DMS114 treated with DMSO at 0.1 percent for 48 hours (cell line): Measurements from ENCODE around the gene BCAP29.
A peak's percentile ranks its signal among the peaks of the same experiment; 100 is the strongest.
"Not testable (repeated sequence)": the region's sequence is repeated elsewhere in the genome, so short reads cannot be mapped to it uniquely, and the experiment has no call there.

ENCODE experiments used
- DNase-seq: peaks from one replicate; lab custom pipeline; 2025; ENCODE audit not compliant: unreplicated experiment; lab: John Stamatoyannopoulos, UW

The BCAP29 gene

DNA sequence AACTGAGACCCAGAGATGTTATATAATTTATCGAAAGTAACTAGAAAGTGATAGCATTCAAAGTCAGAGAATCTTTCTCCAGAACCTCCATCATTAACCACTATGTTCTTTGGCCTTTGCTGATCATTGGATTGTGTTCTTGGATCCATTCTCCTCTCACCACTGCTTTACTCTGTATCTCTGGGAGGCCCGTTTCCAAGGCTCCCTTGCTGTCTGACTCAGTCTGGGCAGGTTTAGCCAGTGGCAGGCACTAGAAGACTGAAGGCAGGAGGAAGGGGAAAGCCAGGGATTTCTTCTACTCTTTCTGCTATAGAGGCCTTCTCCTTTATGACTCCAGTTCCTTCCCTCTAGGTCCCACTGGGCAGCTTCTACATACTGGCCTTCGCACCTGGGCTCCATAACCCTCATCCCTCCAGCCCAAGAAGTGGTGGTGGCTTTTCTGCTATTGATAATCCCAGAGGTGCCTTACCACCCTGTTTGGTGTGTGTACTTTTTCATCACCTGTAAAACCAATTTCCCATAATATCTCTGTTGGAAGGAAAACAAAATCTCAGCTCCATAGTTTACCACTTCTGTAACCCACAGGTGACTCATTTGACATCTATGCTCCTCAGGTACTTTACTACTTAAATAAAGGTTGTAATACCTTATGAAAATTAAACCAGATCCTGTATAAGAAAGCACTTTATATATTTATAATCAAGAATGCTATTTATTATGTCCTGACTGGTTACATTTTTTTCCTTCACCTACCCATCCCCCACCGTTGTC, 36.0 kb downstream of the BCAP29 start:
- DNase-seq, result no peak

DNA sequence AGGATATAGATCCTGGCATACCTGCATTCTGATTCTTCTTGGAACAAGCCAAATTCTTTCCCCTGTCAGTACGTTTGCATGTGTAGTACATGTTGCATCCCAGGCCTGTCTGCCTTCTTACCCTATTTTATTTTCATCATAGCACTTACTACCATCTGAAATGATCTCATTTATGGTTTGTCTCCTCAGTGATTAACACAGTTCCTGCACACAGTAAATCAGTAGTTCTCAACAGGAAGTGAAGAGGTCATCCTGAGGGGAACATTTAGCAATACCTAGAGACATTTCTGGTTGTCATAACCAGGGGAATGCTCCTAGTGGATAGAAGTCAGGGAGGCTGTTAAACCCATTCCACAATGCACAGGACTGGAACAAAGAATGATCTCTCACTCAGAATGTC, 42.4 kb downstream of the BCAP29 start:
- DNase-seq, result no peak

DNA sequence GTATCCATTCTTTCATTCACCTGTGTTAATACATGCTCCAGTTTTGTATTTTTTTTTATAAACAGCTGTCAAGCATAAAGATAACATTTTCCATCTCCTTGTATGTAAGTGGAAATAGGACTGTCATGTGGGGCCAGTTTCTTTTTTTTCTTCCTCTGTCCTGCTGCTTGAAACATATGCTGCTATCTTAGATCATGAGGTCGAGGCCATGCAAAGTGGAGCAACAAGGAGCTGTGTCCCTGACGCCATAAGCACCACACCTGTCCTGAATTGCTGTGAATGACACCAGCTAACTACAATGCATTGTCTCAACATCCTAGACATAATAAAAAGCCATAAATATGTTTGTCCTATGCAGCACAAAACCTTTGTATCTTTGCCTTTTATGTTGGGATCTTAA, 42.8 kb downstream of the BCAP29 start:
- DNase-seq, result no peak

DNA sequence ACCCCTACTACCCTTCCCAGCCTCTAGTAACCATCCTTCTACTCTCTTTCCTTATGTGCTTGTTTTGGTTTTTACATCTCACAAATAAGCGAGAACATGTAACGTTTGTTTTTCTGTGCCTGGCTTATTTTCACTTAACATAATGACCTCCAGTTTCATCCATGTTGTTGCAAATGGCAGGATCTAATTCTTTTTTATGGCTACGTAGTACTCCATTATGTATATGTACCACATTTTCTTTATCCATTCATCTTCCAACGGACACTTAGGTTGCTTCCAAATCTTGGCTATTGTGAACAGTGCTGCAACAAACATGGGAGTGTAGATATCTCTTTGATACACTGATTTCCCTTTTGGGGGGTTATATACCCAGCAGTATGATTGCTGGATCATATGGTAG, 47.0 kb downstream of the BCAP29 start:
- no peak for DNase-seq

DNA sequence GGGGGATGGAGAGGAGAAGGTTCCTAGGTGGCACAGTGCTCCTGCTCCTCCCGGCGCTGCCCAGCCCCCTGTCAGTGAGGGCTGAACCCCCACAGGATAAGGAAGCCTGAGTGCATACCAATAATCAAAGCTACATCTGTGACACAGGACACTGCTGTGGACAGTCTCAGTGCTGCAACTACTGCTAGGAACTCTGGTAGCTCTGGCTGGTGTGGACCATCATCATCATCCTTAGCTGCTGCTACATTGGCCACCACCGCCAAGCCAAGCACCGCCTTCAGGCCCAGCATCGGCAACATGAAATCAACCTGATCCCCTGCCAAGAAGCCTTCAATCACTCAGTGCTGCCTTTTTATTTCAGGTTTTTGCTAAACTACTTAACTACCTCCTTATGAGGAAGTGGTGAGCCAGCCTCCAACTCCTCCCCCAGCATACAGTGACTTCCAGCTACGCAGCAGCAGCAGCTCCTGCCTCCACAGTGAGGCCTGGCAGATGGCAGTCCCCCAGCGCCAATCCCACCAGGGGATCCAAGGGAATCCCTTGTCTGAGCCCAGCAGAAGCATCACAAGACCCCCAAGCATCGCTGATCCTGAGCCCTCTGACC, 48.5 kb downstream of the BCAP29 start:
- DNase-seq, result no peak

DNA sequence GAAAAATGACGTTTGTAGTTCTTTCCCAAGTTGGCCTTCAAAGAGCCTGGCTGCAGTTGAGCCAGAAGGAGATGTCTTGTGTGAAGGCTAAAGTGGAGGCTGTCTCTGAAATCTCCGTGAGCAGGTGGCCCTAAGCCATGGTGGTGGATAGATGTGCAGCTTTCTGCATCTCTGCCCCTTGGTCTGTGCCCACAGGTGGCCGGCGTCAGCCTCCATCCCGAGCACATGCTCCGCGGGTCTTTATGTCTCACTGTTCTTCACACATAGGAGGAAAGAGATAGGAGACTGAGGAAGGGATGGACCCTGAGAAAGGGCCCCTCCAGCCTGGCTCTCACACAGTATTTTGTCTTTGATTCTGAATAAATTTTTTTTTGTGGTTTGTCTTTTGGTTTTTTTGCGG, 50.3 kb downstream of the BCAP29 start:
- DNase-seq, result no peak

DNA sequence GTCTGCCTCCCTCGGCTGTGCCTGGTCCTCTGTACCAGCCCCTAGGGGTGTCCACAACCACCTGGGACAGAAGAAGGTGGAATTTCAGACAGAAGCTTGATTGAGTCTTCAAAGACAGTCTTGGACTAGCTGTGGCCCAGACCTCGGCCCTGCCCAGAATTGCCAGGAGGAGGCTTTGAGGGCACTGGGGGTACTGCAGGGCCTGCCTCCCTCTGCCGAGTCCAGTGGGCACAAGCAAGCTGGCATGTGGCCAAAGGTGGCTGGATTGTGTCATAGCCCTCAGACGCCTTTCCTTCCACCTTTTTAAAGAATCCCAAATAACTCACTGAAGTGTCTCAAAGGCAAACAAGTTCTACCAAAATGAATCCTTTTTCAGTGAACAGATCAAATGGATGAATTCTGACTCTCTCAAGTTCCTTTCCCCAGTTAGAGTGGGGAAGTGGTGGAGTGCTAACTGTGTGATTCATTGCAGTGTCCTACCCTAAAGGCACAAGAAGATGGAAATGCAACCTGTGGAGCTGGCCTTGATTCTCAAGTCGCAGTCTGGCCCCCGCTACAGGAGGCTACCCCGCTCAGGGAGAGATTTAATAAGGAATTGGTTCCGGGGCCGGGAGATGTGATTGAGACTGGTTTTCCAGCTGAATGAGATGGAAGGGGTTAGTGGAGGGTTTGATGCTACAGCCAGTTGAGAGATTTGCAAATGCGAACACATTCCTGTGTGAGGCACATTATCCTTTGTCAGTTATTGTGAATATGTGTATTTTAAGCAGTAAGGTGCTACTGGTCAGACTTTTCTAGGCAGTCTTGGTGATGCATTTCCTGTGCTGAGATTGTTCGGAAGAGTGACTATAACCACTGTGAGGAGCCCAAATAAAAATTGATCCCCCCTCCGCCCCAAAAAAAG, 51.8 kb downstream of the BCAP29 start:
- DNase-seq, result no peak

DNA sequence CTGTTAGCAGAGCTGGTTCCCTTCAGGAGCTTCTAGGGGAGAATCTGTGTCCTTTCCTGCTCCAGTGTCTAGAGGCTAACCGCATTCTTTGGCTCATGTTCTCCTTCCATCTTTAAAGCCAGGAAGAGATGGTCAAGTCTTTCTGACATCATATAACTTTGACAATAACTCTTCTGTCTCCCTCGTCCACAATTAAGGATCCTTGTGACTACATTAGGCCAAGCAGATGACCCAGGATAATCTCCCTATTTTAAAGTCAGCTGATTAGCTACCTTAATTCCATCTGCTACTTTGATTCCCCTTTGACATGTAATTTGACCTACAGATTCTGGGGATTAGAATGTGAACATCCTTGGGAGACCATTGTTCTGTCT, 52.4 kb downstream of the BCAP29 start:
- DNase-seq, result no peak

DNA sequence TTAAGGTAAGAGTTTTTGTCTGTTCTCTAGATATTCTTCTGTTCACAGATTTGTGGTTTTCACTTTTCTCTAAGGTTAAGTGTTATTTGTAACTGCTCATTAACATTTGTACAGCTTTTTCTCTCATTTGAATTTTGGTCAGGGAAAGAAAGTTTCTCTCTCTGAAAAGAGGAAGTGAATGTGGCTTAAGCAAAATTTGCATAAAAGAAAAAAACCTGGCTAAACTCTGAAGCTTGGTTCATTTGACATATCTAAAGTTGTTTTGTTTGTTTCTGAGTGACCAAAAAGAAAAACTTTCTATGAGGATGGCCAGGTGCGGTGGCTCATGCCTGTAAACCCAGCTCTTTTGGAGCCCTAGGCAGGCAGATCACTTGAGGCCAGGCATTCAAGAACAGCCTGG, 58.5 kb downstream of the BCAP29 start:
- DNase-seq, result no peak

DNA sequence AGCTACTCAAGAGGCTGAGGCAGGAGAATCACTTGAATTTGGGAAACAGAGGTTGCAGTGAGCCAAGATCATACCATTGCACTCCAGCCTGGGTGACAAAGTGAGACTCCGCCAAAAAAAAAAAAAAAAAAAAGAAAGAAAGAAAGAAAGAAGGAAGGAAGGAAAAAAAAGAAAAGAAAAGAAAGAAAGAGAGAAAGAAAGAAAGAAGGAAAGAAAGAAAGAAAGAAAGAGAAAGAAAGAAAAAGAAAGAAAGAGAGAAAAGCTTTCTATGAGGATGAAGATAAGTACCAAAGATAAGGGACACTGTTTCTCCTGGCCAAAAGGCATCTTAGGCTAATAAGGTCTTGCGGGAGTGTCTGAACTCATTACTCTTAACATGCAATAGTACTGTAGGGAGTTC, 59.0 kb downstream of the BCAP29 start:
- not testable (repeated sequence) for DNase-seq

DNA sequence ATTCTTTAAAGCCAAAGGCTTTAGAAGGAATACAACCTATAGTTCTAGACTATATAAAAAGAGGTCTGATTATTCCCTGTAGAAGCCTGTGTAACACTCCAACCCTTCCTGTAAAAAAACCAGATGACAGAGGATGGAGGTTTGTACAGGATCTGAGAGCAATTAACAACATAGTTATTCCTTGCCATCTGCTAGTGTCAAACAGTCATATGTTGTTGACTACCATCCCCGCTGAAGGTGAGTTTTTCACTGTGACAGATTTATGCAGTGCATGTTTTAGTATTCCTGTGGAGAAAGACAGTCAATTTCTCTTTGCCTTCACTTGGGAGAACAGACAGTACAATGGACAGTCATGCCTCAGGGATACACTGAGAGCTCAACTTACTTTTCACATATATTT, 61.6 kb downstream of the BCAP29 start:
- DNase-seq, result no peak

DNA sequence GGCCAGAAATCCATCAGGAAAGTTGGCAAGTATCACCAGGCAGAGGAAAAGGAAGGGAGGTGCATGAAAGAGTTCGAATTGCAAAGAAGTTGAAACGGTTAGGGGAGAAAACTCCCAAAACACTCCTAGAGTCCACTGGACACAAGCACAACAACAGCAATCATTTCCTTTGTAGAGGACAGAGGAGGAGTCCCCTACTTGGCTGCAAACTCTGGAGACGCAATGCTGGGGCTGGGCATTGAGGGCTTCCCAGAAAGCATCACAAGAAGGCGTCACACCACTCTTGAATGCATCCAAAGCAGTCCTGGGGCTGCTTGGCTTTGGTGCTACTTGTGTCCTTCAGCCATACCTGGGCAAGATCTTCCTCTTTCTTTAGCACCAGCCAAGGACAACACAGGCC, 62.5 kb downstream of the BCAP29 start:
- DNase-seq, result no peak

DNA sequence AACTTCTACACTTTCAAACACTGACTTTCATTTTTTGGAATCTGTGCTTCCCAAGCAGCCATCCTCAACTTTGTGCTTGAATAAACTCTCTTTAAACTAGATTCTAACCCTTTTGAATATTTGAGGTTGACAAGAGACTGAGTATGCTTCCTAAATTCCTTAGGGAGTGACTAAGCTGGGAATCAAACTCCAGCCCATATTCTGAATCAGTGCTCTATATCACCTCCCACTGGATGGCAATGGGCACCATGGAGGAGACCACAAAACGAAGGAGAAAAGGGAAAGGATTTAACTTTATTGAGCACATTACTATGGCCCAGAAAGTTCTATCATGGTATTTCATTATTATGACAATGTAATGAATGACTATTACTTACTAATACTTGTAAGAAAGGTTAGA, 63.4 kb downstream of the BCAP29 start:
- no peak for DNase-seq

DNA sequence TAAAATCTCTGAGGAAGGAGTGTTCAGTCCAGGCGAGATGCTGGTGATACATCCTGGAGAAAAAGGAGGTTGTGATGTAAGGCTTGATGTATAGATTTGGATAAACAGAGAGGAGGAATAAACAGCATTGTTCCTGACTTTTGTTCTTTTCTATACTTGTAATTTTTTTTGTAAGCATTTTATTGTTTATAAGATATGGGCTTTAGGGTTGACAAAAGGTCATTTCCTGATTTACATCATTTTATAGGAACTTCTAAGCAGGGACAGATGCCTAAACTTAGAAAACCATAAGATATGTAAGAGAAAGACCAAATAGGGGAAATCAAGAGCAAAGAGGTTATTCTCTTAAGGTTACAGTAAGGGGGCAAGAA, 63.9 kb downstream of the BCAP29 start:
- no peak for DNase-seq

DNA sequence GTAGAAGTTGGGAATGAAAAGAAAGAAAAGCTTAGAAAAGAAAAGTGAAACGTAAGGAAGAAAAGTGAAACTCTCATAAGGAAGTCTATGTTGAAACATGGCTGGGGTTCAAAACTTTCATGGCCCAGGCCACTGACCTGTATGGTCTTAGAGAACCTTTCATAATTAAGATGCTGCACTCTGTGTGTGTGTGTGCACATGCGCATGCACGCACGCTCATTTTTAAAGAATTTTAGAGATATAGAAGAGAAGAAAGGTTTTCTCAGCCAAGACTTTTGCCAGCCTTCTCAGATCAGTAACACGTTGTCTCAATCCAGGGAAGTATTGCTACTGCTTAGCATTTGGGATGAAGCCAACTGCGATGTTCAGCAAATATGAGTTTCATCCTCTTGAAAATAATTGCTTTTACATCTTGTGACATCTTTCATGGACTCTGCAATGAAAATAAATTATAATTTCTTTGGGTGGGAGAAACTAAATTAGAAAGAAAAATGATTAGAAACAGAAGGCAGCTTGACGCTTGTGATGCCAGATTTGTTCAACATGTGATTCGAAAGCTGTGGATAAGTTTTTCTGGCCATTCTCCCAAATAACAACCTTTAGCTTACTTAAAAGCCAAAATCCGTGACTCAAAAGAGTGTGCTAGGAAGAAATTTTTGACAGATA, 64.4 kb downstream of the BCAP29 start:
- no peak for DNase-seq

DNA sequence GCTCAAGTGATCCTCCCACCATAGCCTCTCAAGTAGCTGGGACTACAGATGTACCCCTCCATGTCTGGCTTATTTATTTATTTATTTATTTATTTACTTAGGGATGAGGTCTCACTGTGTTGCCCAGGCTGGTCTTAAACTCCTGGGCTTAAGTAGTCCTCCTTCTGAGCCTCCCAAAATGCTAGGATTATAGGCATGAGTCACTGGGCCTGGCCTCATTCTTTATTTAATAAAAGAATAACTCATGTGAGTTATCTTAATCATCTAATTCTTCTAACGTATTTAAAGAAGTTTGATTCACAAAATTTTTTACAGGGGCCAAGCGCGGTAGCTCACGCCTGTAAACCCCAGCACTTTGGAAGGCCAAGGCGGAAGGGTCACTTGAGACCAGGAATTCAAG, 72.6 kb downstream of the BCAP29 start:
- no peak for DNase-seq

DNA sequence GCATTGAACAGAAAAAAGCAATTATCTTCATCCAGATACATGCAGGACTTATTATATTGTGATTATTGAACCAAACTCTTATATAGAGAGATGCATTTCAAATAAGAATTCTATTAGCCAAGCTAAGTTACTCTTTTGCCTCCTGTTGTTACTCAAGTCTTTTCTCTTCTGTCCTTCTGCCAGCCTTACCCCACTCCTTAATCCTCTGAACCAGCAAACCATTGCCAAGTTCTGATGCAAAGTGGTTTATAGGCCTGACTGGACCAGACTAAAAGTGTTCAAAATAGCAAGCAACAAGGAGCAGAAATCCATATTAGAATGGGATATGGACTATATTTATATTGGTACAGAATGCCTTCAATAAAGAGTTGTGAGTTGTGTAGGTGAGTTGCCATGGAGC, 78.4 kb downstream of the BCAP29 start:
- no peak for DNase-seq

DNA sequence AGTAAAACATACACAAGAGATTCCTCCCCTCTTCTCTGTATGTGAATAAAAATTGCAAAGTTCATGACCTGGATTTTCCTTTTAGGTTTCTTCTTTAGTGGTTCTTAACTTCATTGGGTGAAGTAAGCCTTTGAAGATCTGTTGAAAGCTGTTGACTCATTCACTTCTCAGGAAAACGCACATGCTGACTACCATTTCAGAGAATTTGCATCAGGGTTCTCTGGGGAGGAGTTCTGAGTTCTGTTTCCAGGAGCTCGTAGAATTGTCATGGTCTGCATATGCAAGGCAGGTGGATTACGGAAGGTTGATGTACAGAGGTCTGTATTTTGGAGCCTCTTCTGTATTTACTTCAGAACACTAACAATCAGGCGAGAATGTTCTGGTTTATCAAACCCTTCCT, 79.6 kb downstream of the BCAP29 start:
- no peak for DNase-seq

DNA sequence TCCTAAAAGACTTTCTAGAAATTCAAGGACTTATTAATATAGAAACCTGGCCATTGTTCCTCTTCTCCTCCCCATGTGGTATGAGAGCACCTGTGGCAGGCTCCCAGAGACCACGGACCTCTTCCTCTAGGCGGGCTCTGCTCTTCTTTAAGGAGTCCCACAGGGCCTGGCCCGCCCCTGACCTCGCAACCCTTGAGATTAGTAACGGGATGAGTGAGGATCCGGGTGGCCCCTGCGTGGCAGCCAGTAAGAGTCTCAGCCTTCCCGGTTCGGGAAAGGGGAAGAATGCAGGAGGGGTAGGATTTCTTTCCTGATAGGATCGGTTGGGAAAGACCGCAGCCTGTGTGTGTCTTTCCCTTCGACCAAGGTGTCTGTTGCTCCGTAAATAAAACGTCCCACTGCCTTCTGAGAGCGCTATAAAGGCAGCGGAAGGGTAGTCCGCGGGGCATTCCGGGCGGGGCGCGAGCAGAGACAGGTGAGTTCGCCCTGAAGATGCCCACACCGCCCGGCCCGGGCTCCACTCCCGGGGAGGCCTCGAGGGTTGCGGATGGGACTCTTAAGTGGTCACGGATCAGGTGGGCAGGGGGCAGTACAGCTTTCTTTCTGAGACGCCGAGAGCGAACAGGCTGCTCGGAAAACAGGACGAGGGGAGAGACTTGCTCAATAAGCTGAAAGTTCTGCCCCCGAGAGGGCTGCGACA, 80.5 kb downstream of the BCAP29 start, which contains the start of gene SLC26A4:
TSS of gene SLC26A4 (plus strand) at position 448 of the 700 bp plus-strand sequence. CDS start 814 bp downstream, outside the sequence.
- DNase-seq, result no peak

DNA sequence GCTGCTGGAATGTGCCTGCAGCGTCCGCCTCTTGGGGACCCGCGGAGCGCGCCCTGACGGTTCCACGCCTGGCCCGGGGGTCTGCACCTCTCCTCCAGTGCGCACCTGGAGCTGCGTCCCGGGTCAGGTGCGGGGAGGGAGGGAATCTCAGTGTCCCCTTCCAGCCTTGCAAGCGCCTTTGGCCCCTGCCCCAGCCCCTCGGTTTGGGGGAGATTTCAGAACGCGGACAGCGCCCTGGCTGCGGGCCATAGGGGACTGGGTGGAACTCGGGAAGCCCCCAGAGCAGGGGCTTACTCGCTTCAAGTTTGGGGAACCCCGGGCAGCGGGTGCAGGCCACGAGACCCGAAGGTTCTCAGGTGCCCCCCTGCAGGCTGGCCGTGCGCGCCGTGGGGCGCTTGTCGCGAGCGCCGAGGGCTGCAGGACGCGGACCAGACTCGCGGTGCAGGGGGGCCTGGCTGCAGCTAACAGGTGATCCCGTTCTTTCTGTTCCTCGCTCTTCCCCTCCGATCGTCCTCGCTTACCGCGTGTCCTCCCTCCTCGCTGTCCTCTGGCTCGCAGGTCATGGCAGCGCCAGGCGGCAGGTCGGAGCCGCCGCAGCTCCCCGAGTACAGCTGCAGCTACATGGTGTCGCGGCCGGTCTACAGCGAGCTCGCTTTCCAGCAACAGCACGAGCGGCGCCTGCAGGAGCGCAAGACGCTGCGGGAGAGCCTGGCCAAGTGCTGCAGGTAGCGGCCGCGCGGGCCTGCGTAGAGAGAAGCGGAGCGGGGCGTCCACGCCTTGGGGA, 81.2 kb downstream of the BCAP29 start:
- DNase-seq, result peak; percentile 12
